ENCODE measurements around the gene NME9. TPM values are rescaled to one million over a fixed set of nuclear protein-coding genes. Genes with fewer than 3 reads are reported as not detected.

Gene NME9, protein sequence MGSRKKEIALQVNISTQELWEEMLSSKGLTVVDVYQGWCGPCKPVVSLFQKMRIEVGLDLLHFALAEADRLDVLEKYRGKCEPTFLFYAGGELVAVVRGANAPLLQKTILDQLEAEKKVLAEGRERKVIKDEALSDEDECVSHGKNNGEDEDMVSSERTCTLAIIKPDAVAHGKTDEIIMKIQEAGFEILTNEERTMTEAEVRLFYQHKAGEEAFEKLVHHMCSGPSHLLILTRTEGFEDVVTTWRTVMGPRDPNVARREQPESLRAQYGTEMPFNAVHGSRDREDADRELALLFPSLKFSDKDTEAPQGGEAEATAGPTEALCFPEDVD
- total RNA-seq, result not detected in 2 replicates

DNA sequence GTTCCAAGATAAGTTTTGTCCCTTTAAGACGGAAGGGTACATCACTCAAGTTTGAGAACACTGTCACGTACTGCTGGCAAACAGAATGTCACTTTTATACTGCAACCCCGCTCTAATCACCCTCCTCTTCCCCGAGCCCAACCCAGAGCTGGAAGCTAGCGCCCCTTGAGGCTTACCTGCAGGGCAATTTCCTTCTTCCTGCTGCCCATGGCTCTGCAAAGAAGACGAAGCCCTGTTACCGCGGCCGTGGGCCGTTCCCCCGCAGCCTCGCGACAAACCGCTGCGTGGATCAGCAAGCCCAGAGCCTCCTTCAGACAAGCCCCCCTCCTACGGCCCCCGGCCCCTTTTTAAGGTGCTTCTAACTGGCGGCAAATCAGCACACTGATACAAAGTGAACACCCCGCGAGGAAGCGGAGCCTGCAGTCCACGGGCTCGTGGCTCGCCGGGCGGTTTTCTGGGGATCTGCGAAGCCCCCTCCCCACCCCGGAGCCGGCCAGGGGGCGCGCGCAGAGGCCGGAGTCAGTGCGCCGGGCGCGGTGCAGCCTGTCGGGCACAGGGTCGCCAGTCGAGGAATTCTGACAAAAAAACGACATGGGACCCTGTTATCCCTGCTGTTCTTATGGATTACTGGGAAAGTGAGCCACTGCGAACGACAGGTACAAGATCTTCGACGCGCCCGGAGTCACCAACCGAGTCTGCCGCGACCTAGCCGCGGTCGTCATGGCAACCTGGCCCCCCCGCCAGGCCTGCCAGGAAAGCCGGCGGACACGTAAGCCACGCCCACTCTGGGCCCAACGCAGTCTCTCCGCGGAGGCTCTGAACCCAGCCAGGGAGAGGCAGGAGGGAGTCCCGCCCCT, at the start of gene NME9:
NME9 (minus strand) TSS at position 725 of the 857 bp plus-strand sequence; CDS start at position 209, 516 bp downstream.

DNA sequence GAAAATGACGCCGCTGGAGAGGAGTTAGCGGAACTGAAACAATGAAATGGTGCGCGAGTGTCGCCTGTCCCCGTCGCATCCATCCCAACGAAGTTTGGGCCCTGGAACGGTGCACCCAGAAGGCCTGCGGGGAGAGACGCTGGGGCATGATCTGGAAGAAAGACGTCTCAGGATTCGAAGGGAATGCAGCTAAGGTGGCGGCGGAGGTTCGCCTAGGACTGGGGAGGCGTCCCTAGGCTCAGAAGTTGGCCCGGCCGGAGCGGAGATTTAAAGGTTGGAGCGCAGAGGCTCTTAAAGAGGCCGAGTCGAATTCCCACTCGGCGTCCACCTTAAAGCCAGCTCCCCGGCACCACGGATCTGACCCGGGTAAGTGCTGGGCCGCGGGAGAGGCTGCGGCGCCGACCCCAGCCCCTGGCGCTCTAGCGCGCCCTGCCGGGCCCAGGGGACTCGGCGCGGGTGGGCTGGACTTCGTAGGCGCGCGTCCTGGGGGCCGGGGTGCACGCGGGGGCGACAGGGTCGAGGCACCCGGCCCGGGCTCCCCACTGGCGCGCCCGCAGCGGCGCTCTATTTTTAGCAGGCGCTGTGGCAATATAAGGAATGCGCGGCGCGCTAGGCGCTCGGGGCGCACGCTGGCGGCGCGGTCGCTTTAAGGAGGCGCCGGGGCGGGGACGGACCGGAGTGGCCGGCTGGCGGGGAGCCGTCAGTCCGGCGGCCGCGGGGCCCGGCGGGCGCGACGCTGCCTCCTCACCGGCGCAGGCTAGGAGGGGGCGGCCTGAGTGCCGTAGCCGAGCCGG, 18.5 kb upstream of the NME9 start, which contains the start of gene MRAS:
MRAS (plus strand) TSS at position 620 of the 794 bp plus-strand sequence. CDS start 24,305 bp downstream, outside the sequence.

Other genes starting within 250 kb of the NME9 start
- gene DZIP1L, start 214.2 kb downstream of the NME9 start, total RNA-seq, result 22.0 and 28.5 TPM in 2 replicates
- not detected in 2 replicates for gene A4GNT, start 197.5 kb downstream of the NME9 start, total RNA-seq
- 14.7 and 22.2 TPM in 2 replicates for gene DBR1, start 154.9 kb downstream of the NME9 start, total RNA-seq
- 50.2 and 51.6 TPM in 2 replicates for gene ARMC8, start 142.6 kb downstream of the NME9 start, total RNA-seq
- 25.9 and 33.8 TPM in 2 replicates for gene MRAS, start 18.7 kb upstream of the NME9 start, total RNA-seq
- 0.19 and 1.4 TPM in 2 replicates for gene ESYT3, start 104.8 kb upstream of the NME9 start, total RNA-seq

Measured in regular cardiac myocyte (primary cell).